ENCODE data around the gene SPTBN1. TPM values are rescaled to one million over a fixed set of nuclear protein-coding genes. Genes with fewer than 3 reads are reported as not detected.
"Not testable (repeated sequence)": the region's sequence is repeated elsewhere in the genome, so short reads cannot be mapped to it uniquely, and the experiment has no call there.

Gene SPTBN1
- total RNA-seq, 1 experiment from 2014 or later = 34.9 TPM

DNA sequence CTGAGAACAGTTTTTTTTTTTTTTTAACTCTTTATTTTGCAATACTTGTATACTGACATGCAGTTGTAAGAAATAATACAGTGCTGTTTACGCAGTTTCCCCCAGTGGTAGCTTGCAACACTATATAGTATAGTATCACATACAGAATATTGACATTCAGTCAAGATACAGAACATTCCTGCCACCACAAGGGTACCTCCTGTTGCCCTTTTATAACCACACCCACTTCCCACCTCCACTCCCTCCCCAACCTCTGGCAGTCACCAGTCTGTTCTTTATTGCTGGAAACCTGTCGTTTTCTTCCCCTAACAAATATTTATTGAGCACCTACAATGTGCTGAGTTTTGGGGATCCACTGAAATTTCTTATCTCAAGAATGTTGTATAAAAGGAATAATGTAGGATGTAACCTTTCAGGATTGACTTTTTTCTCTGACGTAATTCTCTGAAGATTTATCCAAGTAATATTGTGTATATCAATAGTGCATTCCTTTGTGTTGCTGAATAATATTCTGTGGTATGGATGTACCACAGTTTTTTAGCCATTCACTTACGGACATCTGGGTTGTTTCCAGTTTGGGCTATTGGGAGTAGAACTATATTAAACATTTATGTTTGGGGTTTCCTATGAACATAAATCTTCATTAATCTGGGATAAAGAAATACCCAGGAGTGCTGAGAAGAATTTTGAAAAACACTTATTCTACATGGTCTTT, 215.9 kb downstream of the SPTBN1 start:
- no peak for DNase-seq (ENCODE audit: low spot score)

GRCh38 chr2:54672590-54673456, 216.7 kb downstream of the SPTBN1 start:
- no peak for DNase-seq (ENCODE audit: low spot score)

GRCh38 chr2:54673501-54673998, 217.4 kb downstream of the SPTBN1 start:
- no peak for DNase-seq (ENCODE audit: low spot score)

GRCh38 chr2:54675281-54675680, 219.2 kb downstream of the SPTBN1 start:
- no peak for DNase-seq (ENCODE audit: low spot score)

DNA sequence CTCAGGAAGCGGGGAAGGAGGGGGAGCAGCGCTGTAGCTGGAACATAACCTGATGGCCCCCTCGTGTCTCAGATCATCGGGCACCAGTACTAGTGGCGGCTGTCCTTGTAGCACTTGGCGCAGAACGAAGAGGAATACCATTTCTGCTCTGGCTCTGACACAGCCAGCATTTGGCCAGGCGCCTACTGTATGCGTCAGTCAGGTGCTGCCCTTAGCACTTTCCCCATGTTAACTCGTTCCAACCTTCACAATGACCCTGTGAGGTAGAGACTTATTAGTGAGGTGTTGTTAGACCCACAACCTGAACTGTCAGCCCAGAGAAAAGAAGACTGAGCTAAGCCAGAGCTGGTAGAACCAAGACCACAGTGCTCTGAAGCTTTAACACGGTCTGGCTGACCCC, 219.6 kb downstream of the SPTBN1 start:
- DNase-seq (ENCODE audit: low spot score) = no peak

DNA sequence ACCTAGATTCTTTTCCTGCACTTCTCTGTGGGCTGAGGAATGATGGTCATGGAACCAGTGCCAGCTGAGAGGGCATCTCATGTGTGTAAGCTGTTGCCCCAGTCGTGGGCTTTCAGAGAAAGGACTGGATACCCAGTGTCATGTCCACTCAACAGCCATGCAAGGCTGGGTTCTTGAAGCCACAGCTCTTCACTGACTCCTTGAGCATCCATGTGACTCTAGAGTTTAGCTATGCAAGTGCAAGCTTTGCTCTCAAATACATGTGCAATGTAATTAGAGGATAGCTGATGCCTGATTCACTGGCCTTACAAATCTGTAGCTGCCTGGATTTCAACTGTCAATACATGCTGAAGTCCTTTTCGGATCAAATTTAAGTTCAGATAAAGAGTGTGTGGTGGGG, 220.5 kb downstream of the SPTBN1 start:
- no peak for DNase-seq (ENCODE audit: low spot score)

GRCh38 chr2:54677476-54678265, 221.5 kb downstream of the SPTBN1 start:
- no peak for DNase-seq (ENCODE audit: low spot score)

DNA sequence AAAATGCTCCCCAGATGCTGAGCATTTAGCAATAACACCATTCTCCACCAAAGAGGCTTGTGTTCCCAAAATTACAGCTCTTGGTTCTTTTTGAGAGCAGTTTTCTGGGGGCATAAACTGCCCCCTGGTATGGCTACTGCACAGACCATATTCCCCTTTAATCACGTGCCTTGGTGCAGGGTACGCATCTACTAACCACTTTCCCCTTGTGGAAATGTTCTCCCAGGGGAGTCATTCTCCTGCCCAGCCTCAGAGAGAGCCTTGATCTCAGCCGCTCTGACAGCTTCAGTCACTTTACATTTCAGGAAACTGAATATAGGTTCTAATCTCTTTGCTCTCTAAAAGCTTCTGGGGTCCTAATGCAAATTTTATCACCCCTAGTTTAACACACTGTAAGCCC, 222.6 kb downstream of the SPTBN1 start:
- no peak for DNase-seq (ENCODE audit: low spot score)

DNA sequence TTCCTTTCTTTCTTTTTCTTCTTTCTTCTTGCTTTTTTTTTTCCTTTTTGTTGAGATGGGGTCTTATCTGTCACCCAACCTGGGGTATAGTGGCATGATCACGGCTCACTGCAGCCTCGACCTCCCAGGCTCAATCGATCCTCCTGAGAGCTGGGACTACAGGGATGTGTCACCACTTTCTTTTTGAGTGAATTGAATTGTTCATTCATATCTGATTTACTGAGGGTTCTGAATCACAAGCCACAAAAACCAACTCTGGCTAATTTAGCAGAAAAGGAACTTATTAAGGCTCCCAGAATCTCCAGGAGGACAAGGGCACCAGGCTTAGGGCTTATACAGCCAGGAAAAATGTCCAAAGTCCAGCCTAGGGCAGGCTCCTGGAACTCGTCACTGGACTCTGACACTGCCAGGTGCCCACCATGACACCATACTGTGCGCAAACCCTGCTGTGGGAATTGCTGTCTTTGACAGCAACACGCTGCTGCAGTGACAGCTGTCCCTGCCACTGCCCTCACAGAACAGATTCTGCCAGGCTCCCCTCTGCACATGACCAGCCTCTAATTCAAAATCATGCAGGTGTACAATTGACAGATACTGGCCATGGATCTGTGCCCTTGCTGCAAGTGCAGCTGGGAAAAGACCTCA, 224.4 kb downstream of the SPTBN1 start:
- no peak for DNase-seq (ENCODE audit: low spot score)

DNA sequence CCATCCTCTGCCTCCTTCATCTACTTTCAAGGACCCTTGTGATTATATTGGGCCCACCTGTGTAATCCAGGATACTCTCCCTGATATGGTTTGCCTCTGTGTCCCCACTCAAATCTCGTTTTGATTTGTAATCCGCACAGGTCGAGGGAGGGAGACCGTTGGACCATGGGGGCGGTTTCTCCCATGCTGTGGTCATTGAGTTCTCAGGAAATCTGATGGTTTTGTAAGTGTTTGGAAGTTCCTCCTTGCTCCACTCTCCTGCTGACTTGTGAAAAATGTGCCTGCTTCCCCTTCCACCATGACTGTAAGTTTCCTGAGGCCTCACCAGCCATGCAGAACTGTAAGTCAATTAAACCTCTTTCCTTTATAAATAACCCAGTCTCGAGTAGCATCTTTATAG, 225.3 kb downstream of the SPTBN1 start:
- no peak for DNase-seq (ENCODE audit: low spot score)

- no peak for DNase-seq (ENCODE audit: low spot score)
These were observed 227.5 kb downstream of the SPTBN1 start for GRCh38 chr2:54683596-54683995.

DNA sequence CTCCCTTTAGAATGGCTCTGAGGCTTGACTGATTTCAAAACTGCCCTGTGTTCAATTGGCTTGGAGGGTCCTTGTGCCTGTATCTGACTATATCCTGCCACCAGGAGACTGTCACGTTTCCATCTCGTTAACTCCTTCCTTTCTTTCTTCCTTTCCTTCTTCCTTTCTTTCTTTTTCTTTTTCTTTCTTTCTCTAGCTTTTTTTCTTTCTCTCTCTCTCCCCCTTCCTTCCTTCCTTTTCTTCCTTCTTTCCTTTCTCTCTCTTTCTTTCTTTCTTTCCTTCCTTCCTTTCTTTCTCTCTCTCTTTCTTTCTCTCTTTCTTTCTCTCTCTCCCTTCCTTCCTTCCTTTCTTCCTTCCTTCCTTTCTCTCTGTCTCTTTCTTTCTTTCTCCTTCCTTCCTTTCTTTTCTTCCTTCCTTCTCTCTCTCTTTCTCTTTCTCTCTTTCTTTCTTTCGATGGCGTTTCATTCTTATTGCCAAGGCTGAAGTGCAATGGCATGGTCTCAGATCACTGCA, 229.2 kb downstream of the SPTBN1 start:
- DNase-seq (ENCODE audit: low spot score) = no peak

DNA sequence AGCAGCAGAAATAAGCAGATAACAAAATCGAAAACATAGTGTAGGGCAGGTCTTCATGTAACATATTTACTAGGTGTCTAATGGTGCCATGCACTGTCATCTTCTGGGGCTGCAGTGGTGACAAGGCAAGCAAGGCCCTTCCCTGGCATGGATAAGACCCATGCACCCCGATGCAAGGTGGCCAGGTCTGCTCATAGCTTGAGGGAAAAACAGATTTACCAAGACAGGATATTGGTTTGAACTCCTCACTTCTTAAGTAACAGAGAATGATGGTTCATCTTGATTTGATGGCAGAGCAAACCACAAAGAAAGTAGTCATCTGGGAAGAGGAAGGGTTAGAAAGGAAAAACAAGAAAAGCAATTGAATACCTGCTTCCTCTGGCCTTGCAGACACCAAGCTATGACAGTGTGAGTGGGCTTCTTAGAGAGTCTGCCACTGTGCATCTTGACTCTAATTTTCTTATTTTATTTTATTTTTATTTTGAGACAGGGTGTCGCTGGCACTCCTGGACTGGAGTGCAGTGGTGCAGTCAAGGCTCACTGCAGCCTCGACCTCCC, 231.5 kb downstream of the SPTBN1 start:
- no peak for DNase-seq (ENCODE audit: low spot score)

DNA sequence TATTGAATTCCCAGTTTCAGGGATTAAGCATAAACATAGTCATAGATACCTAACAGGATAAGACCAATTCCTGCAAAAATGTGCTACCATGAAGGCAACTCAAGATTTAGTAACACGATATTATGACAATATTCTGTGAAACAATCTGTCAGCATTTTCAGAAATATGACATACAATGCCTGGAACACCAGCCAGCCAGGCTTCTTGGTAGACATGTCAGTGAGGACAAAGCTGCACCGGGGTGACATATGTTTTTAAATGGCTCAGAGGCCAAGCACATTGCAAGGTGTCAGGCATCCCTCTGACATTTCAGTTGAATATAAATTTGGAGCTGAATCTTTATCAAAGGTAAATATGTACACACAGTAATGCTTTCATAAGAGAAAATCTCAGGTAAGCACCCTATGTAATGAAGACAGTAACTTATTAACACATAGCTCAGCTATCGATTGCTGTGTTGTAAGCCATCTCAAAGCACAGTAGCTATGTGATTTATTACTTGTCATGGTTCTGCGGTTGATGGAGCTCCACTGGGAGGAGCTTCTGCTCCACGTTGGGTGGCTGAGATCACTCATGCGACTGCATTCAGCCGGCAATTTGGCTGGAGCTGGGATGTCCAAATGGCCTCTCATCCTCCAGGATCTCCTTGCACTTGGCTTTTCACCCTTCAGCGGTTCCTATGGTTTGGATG, 235.5 kb downstream of the SPTBN1 start:
- DNase-seq (ENCODE audit: low spot score) = no peak

GRCh38 chr2:54692556-54692955, 236.4 kb downstream of the SPTBN1 start:
- no peak for DNase-seq (ENCODE audit: low spot score)

GRCh38 chr2:54695378-54695777, 239.3 kb downstream of the SPTBN1 start:
- DNase-seq (ENCODE audit: low spot score) = no peak

- DNase-seq (ENCODE audit: low spot score) = no peak
These were observed 241.8 kb downstream of the SPTBN1 start for GRCh38 chr2:54697934-54698333.

- not testable (repeated sequence) for DNase-seq (ENCODE audit: low spot score)
These were observed 242.8 kb downstream of the SPTBN1 start for GRCh38 chr2:54698926-54699325.

- no peak for DNase-seq (ENCODE audit: low spot score)
These were observed 243.5 kb downstream of the SPTBN1 start for GRCh38 chr2:54699665-54700064.

DNA sequence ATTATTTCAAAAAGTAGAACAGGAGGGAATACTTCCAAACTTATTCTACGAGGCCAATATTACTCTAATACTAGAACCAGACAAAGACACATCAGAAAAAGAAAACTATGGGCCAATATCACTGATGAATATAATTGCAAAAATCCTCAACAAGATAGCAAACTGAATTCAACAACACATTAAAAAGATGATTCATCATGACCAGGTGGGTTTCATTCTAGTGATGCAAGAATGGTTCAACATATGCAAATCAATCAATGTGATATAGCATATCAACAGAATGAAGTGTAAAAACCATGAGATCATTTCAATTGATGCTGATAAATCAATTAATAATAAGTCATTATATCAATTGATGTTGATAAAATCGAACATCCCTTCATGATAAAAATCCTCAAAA, 244.9 kb downstream of the SPTBN1 start:
- no peak for DNase-seq (ENCODE audit: low spot score)

DNA sequence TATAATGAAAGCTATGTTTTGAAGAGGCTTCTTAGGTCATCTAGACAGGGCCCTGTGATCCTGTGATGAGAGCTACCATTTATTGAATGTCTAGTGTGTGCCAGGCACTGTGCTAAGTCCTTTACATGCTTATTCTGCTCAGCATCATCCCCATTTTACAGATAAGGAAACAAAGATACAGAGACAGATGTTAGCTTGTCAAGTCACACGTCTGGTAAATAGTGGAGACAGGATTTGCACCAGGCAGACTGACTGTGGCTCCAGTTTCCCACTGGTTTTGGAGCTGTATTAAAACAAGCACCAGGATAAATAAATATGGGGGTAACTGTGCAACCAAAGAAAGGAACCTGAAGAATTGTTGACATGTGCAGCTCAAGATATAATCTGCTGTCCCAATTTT, 248.1 kb downstream of the SPTBN1 start:
- no peak for DNase-seq (ENCODE audit: low spot score)

Measured in H4 (cell line).